HCT116 (cell line): ENCODE results near the gene OTOP3. TPM values are rescaled to one million over a fixed set of nuclear protein-coding genes. Genes with fewer than 3 reads are reported as not detected.

ENCODE experiments used
- ATAC-seq: fragments of 200-7000 bp; cut with Tn5 transposase; 2 replicates; pipeline ENCODE4 v1.9.1; 2020; ENCODE audit warnings: mild to moderate bottlenecking, moderate library complexity
- BruUV-seq: library from RNA; stranded (reverse); fragments of 400-500 nt; replicated peaks from 2 replicates; lab custom pipeline; 2021; lab: Mats Ljungman, UMichigan
- CTCF ChIA-PET: fragments of 300-600 bp; sonication (Branson Sonifier 250); formaldehyde crosslinking; loops from one replicate; lab custom pipeline; 2021; ENCODE audit warnings: antibody characterized with exemption; lab: Charles Lee
- POLR2A ChIA-PET: fragments of 300-600, 350-600 bp; sonication (Branson Sonifier 250); formaldehyde crosslinking; loops from one replicate; lab custom pipeline; 2021; ENCODE audit warnings: antibody characterized with exemption; lab: Charles Lee
- RAD21 ChIA-PET, 2 experiments: fragments of 300-600 bp; sonication (Branson Sonifier 250); formaldehyde crosslinking; loops; one replicate each; lab custom pipeline; 2023; ENCODE audit warnings: low total read pairs in 2 of 2; ENCODE audit not compliant: uncharacterized antibody in 2 of 2, unreplicated experiment in 2 of 2, low non-redundant PET in 1 of 2; lab: Charles Lee
- DNase-seq: peaks from one replicate; pipeline ENCODE4 v3.0.0-alpha.2; 2010; ENCODE audit warnings: low read depth, low spot score
- H2AFZ ChIP-seq: fragments of 200-600 bp; shearing (Covaris generic), sonication (generic); 2 replicates; pipeline ENCODE4 v1.6.1; 2017; ENCODE audit warnings: low read depth, mixed run types, mixed read lengths, antibody characterized with exemption, low read length; ENCODE audit not compliant: poor library complexity, severe bottlenecking
- H3K27ac ChIP-seq: 2 replicates; pipeline ENCODE4 v1.5.1; 2012; ENCODE audit warnings: low read depth, low read length
- H3K27me3 ChIP-seq: fragments of 200-600 bp; sonication (generic); 2 replicates; pipeline ENCODE4 v1.6.1; 2016; ENCODE audit warnings: mixed run types, low read length, mixed read lengths; ENCODE audit not compliant: insufficient read depth
- H3K36me3 ChIP-seq, 2 experiments: fragments of 200-500 bp in 1 of 2; fragments of 200-600 bp in 1 of 2; sonication (Bioruptor generic) in 1 of 2; sonication (generic) in 1 of 2; 2 replicates each; pipeline versions ENCODE4 v1.5.1 to v1.6.1; 2014 to 2016; ENCODE audit warnings: low read length in 2 of 2, inconsistent platforms in 1 of 2, mixed read lengths in 1 of 2, mixed run types in 1 of 2; ENCODE audit not compliant: insufficient read depth in 2 of 2, control insufficient read depth in 1 of 2
- H3K4me1 ChIP-seq, 2 experiments: fragments of 200-600 bp in 1 of 2; sonication (generic) in 1 of 2; 2 replicates each; pipeline versions ENCODE4 v1.5.1 to v1.6.1; 2012 to 2017; ENCODE audit warnings: low read length in 2 of 2, inconsistent platforms in 1 of 2, mild to moderate bottlenecking in 1 of 2, mixed read lengths in 1 of 2, mixed run types in 1 of 2, moderate library complexity in 1 of 2; ENCODE audit not compliant: insufficient read depth in 2 of 2, control insufficient read depth in 1 of 2
- H3K4me2 ChIP-seq: fragments of 200-600 bp; sonication (generic); 2 replicates; pipeline ENCODE4 v1.6.1; 2017; ENCODE audit warnings: mixed run types, low read length, mixed read lengths
- H3K4me3 ChIP-seq, 2 experiments: fragments of 200-600 bp in 1 of 2; sonication (generic) in 1 of 2; replicated peaks in 1 of 2; 2 replicates each; pipeline ENCODE4 v1.5.1; 2011 to 2016; ENCODE audit warnings: low read length in 2 of 2, control low read depth in 1 of 2, low read depth in 1 of 2, mild to moderate bottlenecking in 1 of 2, mixed read lengths in 1 of 2, mixed run types in 1 of 2
- H3K79me2 ChIP-seq: fragments of 200-600 bp; sonication (generic); 2 replicates; pipeline ENCODE4 v1.6.1; 2017; ENCODE audit warnings: mild to moderate bottlenecking, mixed run types, low read length, moderate library complexity, mixed read lengths; ENCODE audit not compliant: insufficient read depth
- H3K9ac ChIP-seq: fragments of 200-600 bp; sonication (generic); 2 replicates; pipeline ENCODE4 v1.6.1; 2016; ENCODE audit warnings: low read length, mixed read lengths
- H3K9me2 ChIP-seq: fragments of 200-600 bp; sonication (generic), shearing (Covaris generic); 2 replicates; pipeline ENCODE4 v1.6.1; 2017; ENCODE audit warnings: mixed run types, mild to moderate bottlenecking, moderate library complexity; ENCODE audit not compliant: insufficient read depth
- H3K9me3 ChIP-seq, 2 experiments: fragments of 200-500 bp in 1 of 2; fragments of 200-600 bp in 1 of 2; sonication (Bioruptor generic) in 1 of 2; sonication (generic) in 1 of 2; 2 replicates each; pipeline ENCODE4 v1.6.1; 2014 to 2017; ENCODE audit warnings: low read length in 2 of 2, mixed read lengths in 2 of 2, inconsistent platforms in 1 of 2, low read depth in 1 of 2, mild to moderate bottlenecking in 1 of 2, mixed run types in 1 of 2, moderate library complexity in 1 of 2; ENCODE audit not compliant: control insufficient read depth in 1 of 2, insufficient read depth in 1 of 2
- H4K20me1 ChIP-seq: fragments of 200-600 bp; sonication (generic), shearing (Covaris generic); 2 replicates; pipeline ENCODE4 v1.6.1; 2017; ENCODE audit warnings: mixed run types, mild to moderate bottlenecking, moderate library complexity; ENCODE audit not compliant: insufficient read depth
- ATF3 ChIP-seq: IDR thresholded peaks from 2 replicates; pipeline ENCODE4 v1.6.1; 2012
- FOSL1 ChIP-seq: IDR thresholded peaks from 2 replicates; pipeline ENCODE4 v1.6.1; 2012; ENCODE audit warnings: low read depth
- MAX ChIP-seq: IDR thresholded peaks from 2 replicates; pipeline ENCODE4 v1.6.1; 2012
- POLR2A ChIP-seq: IDR thresholded peaks from 2 replicates; pipeline ENCODE4 v1.7.0; 2011; ENCODE audit warnings: borderline replicate concordance; ENCODE audit not compliant: insufficient read depth, insufficient read length; ENCODE audit errors: extremely low read depth
- POLR2AphosphoS5 ChIP-seq: IDR thresholded peaks from 2 replicates; pipeline ENCODE4 v1.6.1; 2011; ENCODE audit warnings: mild to moderate bottlenecking, low read depth, low read length, moderate library complexity
- YY1 ChIP-seq: IDR thresholded peaks from 2 replicates; pipeline ENCODE4 v1.6.1; 2011; ENCODE audit warnings: low read length, low read depth, moderate library complexity, mild to moderate bottlenecking; ENCODE audit not compliant: insufficient replicate concordance; ENCODE audit errors: extremely low read depth
- ZFX ChIP-seq: fragments of 450-650 bp; IDR thresholded peaks from 2 replicates; pipeline ENCODE4 v1.6.1; 2017
- intact Hi-C: fragments of 100-400 bp; cut with micrococcal nuclease; formaldehyde crosslinking; loops from 2 replicates; pipeline ENCODE4 v1.10.0; 2022
- total RNA-seq: library from RNA; stranded (reverse); gene quantifications from one replicate; pipeline ENCODE4 v1.2.1, GENCODE V29; 2021; ENCODE audit not compliant: unreplicated experiment

Gene OTOP3
- total RNA-seq, 1 experiment from 2014 or later, result not detected

- no peaks in the 10 kb centered on the region for H4K20me1 ChIP-seq
- peak; percentile 83 for DNase-seq
- H3K4me1 ChIP-seq, result peaks cover 48 to 58% of the 10 kb centered on the region in 2 experiments
- intact Hi-C loops, result no loop called here
- ChIA-PET POLR2A (interaction anchor here (0.9 to 2.5 kb wide), 9 partner anchors 11 to 137 kb away, joined by 3 to 10 read pairs (median 5); partner anchors contain the start of genes HID1 and MRPL58), CTCF (interaction anchor here (0.6 to 2.3 kb wide), 6 partner anchors 9 to 145 kb away, joined by 3 to 14 read pairs (median 4); partner anchors contain the start of gene MRPL58), RAD21 (interaction anchor here in 1 of 2 experiments (1.0 to 1.5 kb wide), 2 partner anchors 26 kb away, joined by 3 read pairs; partner anchors contain the start of gene MRPL58)
- H3K36me3 ChIP-seq, result no peaks in the 10 kb centered on the region
- H3K27me3 ChIP-seq, result no peaks in the 10 kb centered on the region
- no peak for TF ChIP-seq ATF3
- no peak; the same call in 1 of the 2 replicates for TF ChIP-seq ZFX
- TF ChIP-seq MAX, result peak; percentile 22; the same call in 1 of the 2 replicates
- TF ChIP-seq POLR2A, result peak; percentile 90
- TF ChIP-seq FOSL1, result no peak
- TF ChIP-seq YY1, result peak; percentile 57
- TF ChIP-seq POLR2AphosphoS5, result peak; percentile 98
- BruUV-seq, result no TSS peak
- H3K27ac ChIP-seq, result peak within 1 kb of the TSS; percentile 91
- no peaks in the 10 kb centered on the region for H3K9me3 ChIP-seq
- peak within 1 kb of the TSS; percentile 88 for H3K4me2 ChIP-seq
- peak; percentile 88 for ATAC-seq
- H3K4me3 ChIP-seq, result peak within 1 kb of the TSS; percentile 71 to 75
- H3K9ac ChIP-seq, result peak within 1 kb of the TSS; percentile 82
- no peaks in the 10 kb centered on the region for H3K9me2 ChIP-seq
- peaks cover 27% of the 10 kb centered on the region; the same call in 1 of the 2 replicates for H3K79me2 ChIP-seq
- H2AFZ ChIP-seq, result no peak within 1 kb of the TSS
Measured at GRCh38 chr17:74987418-74987908, 51.8 kb downstream of the OTOP3 start, which contains the start of gene CDR2L. Gene CDR2L, plus strand, starts transcription at chr17:74987632. Its CDS starts 412 bp downstream, at chr17:74988044.
